A204.1 (cell line): ENCODE measurements around the gene EVC.
"Not testable (repeated sequence)": the region's sequence is repeated elsewhere in the genome, so short reads cannot be mapped to it uniquely, and the experiment has no call there.

Experiments
- FAIRE-seq: peaks from 2 replicates; lab custom pipeline; 2012; peaks lifted over from hg19 to GRCh38; lab: Jason Lieb, UNC

EVC gene

GRCh38 chr4:5708449-5709206 is 2.4 kb upstream of the EVC start, which contains the start of gene EVC2:
Gene EVC2, minus strand, starts transcription at chr4:5708559. Its CDS starts 46 bp downstream, at chr4:5708513.
- no peak for FAIRE-seq

GRCh38 chr4:5709207-5709575 is 1.8 kb upstream of the EVC start:
- FAIRE-seq, result no peak

- no peak for FAIRE-seq
Observed at GRCh38 chr4:5710065-5710960, 688 bp upstream of the EVC start.

- FAIRE-seq, result no peak
Observed at GRCh38 chr4:5711479-5712184, 631 bp downstream of the EVC start.

GRCh38 chr4:5712517-5712916 is 1.5 kb downstream of the EVC start:
- no peak for FAIRE-seq

- no peak for FAIRE-seq
Observed at GRCh38 chr4:5712931-5713330, 1.9 kb downstream of the EVC start.

GRCh38 chr4:5713861-5714260 is 2.9 kb downstream of the EVC start:
- FAIRE-seq, result no peak

- FAIRE-seq, result no peak
Observed at GRCh38 chr4:5715357-5715756, 4.4 kb downstream of the EVC start.

- FAIRE-seq, result no peak
Observed at GRCh38 chr4:5716391-5716790, 5.4 kb downstream of the EVC start.

- FAIRE-seq, result no peak
Observed at GRCh38 chr4:5717449-5718158, 6.6 kb downstream of the EVC start.

GRCh38 chr4:5718411-5718810 is 7.4 kb downstream of the EVC start:
- FAIRE-seq, result no peak

- no peak for FAIRE-seq
Observed at GRCh38 chr4:5719350-5720055, 8.5 kb downstream of the EVC start.

- FAIRE-seq, result no peak
Observed at GRCh38 chr4:5720157-5720850, 9.3 kb downstream of the EVC start.

- FAIRE-seq, result no peak
Observed at GRCh38 chr4:5720980-5721379, 10.0 kb downstream of the EVC start.

- no peak for FAIRE-seq
Observed at GRCh38 chr4:5721923-5722322, 10.9 kb downstream of the EVC start.

GRCh38 chr4:5722328-5722727 is 11.3 kb downstream of the EVC start:
- FAIRE-seq, result no peak

GRCh38 chr4:5724377-5724776 is 13.4 kb downstream of the EVC start:
- FAIRE-seq, result no peak

GRCh38 chr4:5728412-5728811 is 17.4 kb downstream of the EVC start:
- not testable (repeated sequence) for FAIRE-seq

- no peak for FAIRE-seq
Observed at GRCh38 chr4:5730436-5730835, 19.4 kb downstream of the EVC start.

GRCh38 chr4:5730993-5731990 is 20.3 kb downstream of the EVC start:
- FAIRE-seq, result no peak
